GM04504 (cell line): ENCODE data around the gene METAP1D.
"Not testable (repeated sequence)": the region's sequence is repeated elsewhere in the genome, so short reads cannot be mapped to it uniquely, and the experiment has no call there.

Source experiments
- DNase-seq: peaks from one replicate; pipeline ENCODE4 v3.0.0-alpha.2; 2012; ENCODE audit warnings: low read depth

METAP1D gene

DNA sequence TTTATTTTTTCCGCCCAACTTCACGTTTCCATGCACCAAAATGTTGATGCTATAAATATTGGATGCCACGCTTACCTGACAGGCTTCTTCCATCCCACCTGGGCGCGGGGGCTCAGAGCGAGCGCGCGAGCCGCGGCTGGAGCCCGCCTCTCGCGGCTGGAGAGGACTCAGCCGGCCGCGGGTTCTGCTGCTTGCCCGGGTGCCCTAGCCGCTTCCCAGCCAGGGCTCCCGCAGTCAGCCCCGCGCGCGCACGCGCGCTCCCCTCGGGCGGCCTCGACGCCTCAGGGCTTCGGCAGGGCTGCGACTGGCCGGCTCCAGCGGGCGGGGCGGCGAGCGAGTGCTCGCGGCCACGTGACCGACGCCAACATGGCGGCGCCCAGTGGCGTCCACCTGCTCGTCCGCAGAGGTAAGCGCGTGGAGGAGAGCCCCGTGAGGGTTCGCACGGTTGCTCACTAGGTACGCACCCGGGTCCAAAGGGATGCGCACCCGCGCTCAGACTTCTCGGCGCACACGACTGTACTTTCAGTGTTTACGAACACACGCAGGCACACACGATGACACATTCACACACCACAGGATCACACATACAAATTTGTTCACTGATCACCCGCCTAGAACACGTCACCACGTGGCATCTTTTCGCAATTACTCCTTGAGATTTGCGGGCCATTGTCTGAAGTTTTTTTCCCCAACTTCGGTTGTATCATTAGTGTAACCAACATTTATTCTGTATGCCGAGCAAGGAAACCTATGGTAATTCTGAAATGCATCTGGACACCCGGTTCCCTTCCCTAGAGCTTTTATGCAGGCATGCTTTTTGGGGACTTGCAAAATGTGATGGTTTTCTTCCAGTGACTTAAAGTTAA is at the start of gene METAP1D:
Gene METAP1D (plus strand): TSS at position 350 of the 866 bp plus-strand sequence. CDS start 17 bp downstream, at position 367.
- peak; percentile 83 for DNase-seq

DNA sequence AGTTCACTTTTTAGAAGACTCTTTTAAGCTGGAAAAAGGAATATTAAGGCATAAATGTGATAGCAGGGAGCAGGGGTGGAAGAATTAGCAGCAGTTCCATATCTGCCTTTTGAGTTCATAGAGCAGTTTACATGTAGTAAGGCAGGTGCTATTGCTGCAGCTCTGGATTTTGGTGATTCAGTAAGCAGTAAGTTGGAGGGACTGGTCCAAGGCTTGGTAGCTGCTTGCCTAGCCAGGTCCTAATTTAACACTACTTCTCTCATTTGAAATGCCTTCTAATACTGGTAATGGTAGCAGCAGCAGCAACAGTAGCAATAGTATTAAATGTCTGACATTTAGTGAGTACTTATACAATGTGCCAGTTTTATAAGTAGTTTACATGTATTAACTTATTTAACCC is 47.5 kb upstream of the METAP1D start:
- no peak for DNase-seq

DNA sequence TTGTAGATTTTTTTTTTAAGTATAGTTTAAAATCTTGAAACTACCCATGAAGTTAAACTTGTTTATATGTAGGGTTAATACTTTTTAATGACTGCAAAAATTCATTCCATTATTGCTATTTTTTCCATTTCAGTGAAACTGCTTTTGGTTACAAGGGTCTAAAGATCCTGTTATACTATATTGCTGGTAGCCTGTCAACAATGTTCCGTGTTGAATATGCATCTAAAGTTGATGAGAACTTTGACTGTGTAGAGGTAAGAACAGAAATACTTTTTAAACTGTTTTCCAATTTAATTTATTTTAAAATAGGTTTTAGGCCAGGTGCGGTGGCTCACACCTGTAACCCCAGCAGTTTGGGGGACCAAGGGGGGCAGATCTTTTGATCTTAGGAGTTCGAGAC is 47.0 kb upstream of the METAP1D start:
- no peak for DNase-seq

GRCh38 chr2:171956135-171956825 is 43.5 kb upstream of the METAP1D start:
- DNase-seq = no peak

GRCh38 chr2:171957061-171957460 is 42.7 kb upstream of the METAP1D start:
- peak; percentile 19 for DNase-seq

- DNase-seq = peak; percentile 47
These were observed 41.3 kb upstream of the METAP1D start for GRCh38 chr2:171958475-171958874.

DNA sequence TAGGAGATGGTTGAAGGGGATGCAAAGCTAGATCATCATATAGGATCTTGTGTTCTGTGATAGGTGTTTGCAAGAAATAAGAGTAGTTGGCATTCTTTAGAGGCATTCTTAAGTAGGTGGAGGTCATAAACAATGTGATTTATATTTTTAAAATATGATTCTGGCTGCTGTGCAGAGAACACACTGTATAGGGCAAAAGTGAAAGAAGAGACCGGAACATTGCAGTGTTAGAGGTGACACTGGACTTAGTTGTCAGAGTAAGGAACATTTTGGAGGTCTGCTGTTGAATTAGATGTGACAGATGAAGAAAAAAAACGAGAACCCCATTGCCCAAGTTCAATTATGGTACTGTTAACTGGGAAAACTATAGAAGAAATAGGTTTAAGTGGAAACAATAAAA is 39.8 kb upstream of the METAP1D start:
- DNase-seq = no peak

- DNase-seq = no peak
These were observed 39.2 kb upstream of the METAP1D start for GRCh38 chr2:171960570-171960969.

DNA sequence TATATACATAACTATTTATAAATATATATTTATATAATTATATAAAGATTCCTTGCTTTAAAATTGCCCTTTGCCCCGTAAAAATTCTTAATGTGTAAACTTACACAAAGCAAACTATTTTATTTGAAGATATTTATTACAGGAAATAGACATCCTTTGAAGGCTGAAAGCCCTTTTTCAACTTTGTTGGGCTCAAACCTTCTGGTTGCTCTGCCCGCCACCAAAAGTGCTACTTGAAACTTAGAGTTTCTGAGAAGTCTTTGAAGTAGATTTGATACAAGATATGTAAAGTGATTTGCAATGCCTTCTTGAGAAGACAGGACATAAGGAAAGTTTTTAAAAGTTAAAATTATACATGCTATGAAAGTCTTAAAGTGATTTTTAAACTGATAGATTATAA is 36.6 kb upstream of the METAP1D start:
- no peak for DNase-seq

- DNase-seq = no peak
These were observed 35.4 kb upstream of the METAP1D start for GRCh38 chr2:171964308-171964707.

- no peak for DNase-seq
These were observed 34.5 kb upstream of the METAP1D start for GRCh38 chr2:171965238-171965637.

GRCh38 chr2:171965661-171966060 is 34.1 kb upstream of the METAP1D start:
- DNase-seq = no peak

DNA sequence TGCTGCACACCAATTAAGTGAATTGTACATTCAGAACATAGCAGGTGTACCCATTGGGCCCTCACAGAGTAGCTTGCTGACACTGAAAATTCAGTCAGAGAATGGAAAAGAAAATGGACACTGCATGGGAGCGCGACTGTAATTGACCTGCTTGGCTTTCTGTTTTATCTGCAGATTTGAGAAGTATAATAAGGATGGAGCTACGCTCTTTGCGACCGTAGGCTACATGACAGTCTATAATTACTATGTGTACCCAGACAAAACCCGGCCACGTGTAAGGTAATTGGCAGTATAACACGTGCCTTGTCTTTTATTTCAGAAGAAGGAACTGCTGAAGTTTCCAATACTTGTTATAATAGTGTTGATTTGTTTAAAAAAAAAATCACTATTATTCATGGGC is 33.5 kb upstream of the METAP1D start:
- no peak for DNase-seq

DNA sequence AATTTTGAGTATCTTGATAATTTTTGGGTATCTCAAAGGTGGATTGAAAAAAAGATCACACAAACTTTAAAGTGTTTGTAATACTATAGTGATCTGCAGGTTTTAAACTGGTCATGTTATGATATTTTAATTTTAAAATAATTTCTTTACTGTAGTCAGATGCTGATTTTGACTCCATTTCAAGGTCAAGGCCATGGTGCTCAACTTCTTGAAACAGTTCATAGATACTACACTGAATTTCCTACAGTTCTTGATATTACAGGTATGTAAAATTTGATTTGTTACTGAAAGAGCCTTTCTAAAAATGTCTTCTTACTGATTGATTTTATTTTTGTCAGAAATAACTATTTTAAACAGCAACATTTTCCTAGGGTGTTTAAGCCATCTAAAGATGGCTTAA is 33.1 kb upstream of the METAP1D start:
- no peak for DNase-seq

GRCh38 chr2:171968509-171968908 is 31.2 kb upstream of the METAP1D start:
- no peak for DNase-seq

DNA sequence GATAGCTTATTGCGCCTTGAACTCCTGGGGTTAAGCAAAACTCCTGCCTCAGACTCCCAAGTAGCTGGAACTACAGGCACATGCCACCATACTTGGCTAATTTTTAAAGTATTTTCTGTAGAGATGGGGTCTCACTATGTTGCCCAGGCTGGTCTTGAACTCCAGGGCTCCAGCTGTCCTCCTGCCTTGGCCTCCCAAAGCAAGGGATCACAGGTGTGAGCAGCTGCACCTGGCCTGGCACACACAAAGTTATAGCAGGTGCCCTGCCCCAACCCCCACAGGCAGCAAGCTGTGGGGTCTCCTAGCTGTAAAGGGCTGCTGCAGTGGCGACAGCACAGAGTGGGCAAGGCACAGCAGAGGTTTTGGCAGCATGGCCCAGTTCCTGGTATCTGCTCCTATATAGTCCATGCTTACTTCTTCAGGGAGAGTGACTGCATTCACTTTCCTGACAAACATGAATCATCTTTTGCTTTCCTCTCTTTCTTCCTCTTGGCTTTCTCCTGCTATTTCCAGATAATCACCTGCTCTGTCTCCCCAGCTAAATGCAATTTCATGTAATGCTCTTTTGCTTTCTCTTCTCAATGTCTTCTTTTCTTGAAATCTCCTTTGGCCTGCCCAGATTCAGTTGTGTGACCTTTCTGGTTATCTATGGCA is 27.3 kb upstream of the METAP1D start:
- no peak for DNase-seq

DNA sequence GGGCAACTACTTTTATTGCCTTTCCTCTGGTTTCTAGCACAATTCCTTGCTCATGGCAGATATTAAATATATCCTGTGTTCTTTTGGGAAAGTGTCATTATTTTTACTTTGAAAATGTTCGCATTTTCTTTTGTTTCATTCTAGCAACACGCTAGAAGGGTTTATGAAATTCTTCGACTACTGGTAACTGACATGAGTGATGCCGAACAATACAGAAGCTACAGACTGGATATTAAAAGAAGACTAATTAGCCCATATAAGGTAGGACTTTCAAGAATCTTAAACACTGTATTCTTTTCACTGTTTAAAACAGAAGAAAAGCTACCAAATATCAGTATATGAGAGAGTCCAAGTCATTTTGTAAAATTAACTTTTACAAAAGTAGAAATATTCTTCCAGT is 20.6 kb upstream of the METAP1D start:
- no peak for DNase-seq

GRCh38 chr2:171983924-171984323 is 15.8 kb upstream of the METAP1D start:
- DNase-seq = not testable (repeated sequence)

DNA sequence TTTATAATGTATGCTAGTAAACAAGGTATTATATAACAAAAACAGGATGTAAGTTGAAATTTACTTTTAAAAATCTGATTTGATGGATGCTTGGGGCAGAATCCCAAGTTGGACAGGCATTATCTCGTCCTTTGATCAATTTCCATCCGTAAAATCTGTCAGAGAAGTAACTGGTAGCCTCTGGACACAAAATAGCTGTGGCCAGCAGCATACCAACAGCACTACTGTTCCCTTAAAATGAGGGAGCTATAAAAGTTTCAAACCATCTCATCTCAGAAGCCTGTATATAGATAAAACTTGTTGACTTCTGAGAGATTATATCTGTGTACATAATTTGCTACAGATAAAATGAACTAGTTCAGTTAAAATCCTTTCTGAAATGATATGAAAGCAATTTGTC is 14.7 kb upstream of the METAP1D start:
- DNase-seq = no peak

GRCh38 chr2:171986778-171987177 is 13.0 kb upstream of the METAP1D start:
- DNase-seq = no peak

DNA sequence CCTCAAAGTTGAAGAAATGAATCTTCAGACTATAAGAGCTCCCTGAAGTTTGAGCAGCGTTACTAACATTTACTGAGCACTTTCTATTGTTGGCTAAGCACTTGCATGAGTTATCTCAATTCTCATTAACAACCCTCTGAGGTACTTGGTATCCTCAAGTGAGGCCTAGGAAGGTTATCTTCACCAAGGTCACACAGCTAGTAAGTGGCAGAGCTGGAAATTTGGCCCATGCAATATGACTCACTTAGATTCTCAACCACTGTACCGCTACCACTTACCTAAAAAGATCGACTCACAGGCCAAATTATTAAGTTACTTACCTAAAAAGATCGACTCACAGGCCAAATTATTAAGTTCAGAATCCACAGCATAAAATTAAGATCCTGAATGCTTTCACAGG is 8.7 kb upstream of the METAP1D start:
- DNase-seq = no peak

DNA sequence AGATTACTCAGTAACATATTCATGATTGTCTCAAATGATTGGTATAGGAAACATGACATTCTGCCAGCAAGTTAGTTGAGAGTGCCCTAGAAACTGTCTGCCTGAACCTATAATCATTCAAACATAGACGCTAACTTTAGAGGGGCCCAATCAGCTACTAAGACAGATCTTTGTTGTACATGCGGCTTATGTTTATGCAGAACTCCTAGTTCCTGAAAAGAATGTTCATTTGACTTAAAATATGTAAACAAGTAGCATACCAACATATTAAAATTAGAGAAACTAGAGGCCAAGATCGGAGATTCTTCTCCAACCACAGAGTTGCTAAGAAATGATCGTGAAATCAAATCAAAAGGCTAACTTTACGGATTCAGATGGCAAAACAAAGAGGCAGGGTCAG is 4.2 kb upstream of the METAP1D start:
- DNase-seq = no peak

DNA sequence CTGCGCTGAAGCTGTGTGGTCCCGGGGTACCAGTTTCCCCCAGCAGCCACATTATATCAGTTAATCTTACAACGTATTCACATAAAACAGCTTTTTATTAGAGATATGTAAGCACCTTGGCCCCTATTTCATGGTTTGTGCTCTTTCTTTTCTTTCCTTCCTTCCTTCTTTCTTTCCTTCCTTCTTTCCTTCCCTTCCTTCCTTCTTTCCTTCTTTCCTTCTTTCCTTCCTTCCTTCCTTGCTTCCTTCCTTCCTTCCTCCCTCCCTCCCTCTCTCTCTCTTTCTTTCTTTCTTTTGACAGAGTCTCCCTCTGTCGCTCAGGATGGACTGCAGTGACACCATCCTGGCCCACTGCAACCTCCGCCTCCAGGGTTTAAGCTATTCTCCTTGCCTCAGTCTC is 3.7 kb upstream of the METAP1D start:
- DNase-seq = no peak
